ENCODE data around the gene ARHGEF33. TPM values are rescaled to one million over a fixed set of nuclear protein-coding genes. Genes with fewer than 3 reads are reported as not detected.
"Not testable (repeated sequence)": the region's sequence is repeated elsewhere in the genome, so short reads cannot be mapped to it uniquely, and the experiment has no call there.

ARHGEF33 gene
- total RNA-seq, 1 donor from 2014 or later: 6.4 TPM

GRCh38 chr2:38935568-38936172 lies 46.0 kb downstream of the ARHGEF33 start:
- intact Hi-C loops (cut with DNase I): no loop called here
- Histone ChIP-seq H3K36me3 (no peaks in the 10 kb centered on the region), H3K27me3 (no peaks in the 10 kb centered on the region), H3K9me3 (no peaks in the 10 kb centered on the region), H3K4me3 (no peak overlapping the region), H3K27ac (no peak overlapping the region), H3K4me1 (no peaks in the 10 kb centered on the region)
- no peak for TF ChIP-seq CTCF (IDR thresholded peaks at IDR 0.05)
- no peak for DNase-seq (ENCODE audit: low spot score in 2 of 2)

- H3K9me3 ChIP-seq; H3K27me3 ChIP-seq; H3K36me3 ChIP-seq; H3K4me1 ChIP-seq; DNase-seq (ENCODE audit: low spot score in 2 of 2); H3K4me3 ChIP-seq; intact Hi-C loops (cut with DNase I); H3K27ac ChIP-seq: not testable (repeated sequence)
Observed at GRCh38 chr2:38936516-38936915, 46.8 kb downstream of the ARHGEF33 start.

- intact Hi-C loops (cut with DNase I): no loop called here
- H3K4me3 ChIP-seq: no peak overlapping the region
- H3K27me3 ChIP-seq: no peaks in the 10 kb centered on the region
- no peaks in the 10 kb centered on the region for H3K36me3 ChIP-seq
- no peak for DNase-seq (ENCODE audit: low spot score in 2 of 2)
- no peaks in the 10 kb centered on the region for H3K4me1 ChIP-seq
- no peak for TF ChIP-seq CTCF (IDR thresholded peaks at IDR 0.05)
- no peaks in the 10 kb centered on the region for H3K9me3 ChIP-seq
- H3K27ac ChIP-seq: no peak overlapping the region
Observed at GRCh38 chr2:38937548-38937947, 47.9 kb downstream of the ARHGEF33 start.

GRCh38 chr2:38940746-38941145 lies 51.1 kb downstream of the ARHGEF33 start:
- DNase-seq (ENCODE audit: low spot score in 2 of 2): no peak
- no peak for TF ChIP-seq CTCF (IDR thresholded peaks at IDR 0.05)
- H3K4me3 ChIP-seq: no peak overlapping the region
- H3K27me3 ChIP-seq: no peaks in the 10 kb centered on the region
- no peaks in the 10 kb centered on the region for H3K9me3 ChIP-seq
- no peak overlapping the region for H3K27ac ChIP-seq
- no peaks in the 10 kb centered on the region for H3K36me3 ChIP-seq
- H3K4me1 ChIP-seq: no peaks in the 10 kb centered on the region
- intact Hi-C loops (cut with DNase I): no loop called here

- no peak for DNase-seq (ENCODE audit: low spot score in 2 of 2)
- TF ChIP-seq CTCF (IDR thresholded peaks at IDR 0.05): no peak
- no peak overlapping the region for H3K27ac ChIP-seq
- H3K36me3 ChIP-seq: no peaks in the 10 kb centered on the region
- no peak overlapping the region for H3K4me3 ChIP-seq
- no peaks in the 10 kb centered on the region for H3K4me1 ChIP-seq
- no peaks in the 10 kb centered on the region for H3K27me3 ChIP-seq
- no peaks in the 10 kb centered on the region for H3K9me3 ChIP-seq
- intact Hi-C loops (cut with DNase I): no loop called here
Observed at GRCh38 chr2:38943784-38944183, 54.1 kb downstream of the ARHGEF33 start.

- intact Hi-C loops (cut with DNase I): loop anchor here (5.0 kb wide), 1 partner anchor 92 kb away; no protein-coding TSS in a partner anchor
- Histone ChIP-seq H3K27ac (no peak overlapping the region), H3K4me3 (no peak overlapping the region), H3K27me3 (no peaks in the 10 kb centered on the region), H3K36me3 (no peaks in the 10 kb centered on the region), H3K9me3 (no peaks in the 10 kb centered on the region), H3K4me1 (no peaks in the 10 kb centered on the region)
- TF ChIP-seq CTCF (IDR thresholded peaks at IDR 0.05): no peak
- no peak for DNase-seq (ENCODE audit: low spot score in 2 of 2)
Observed at GRCh38 chr2:38945372-38945771, 55.7 kb downstream of the ARHGEF33 start.
